Mesenchymal stem cell (in vitro differentiated cells and primary cell): ENCODE measurements around the gene HDHD3.
"Not testable (repeated sequence)": the region's sequence is repeated elsewhere in the genome, so short reads cannot be mapped to it uniquely, and the experiment has no call there.

Experiments
- DNase-seq: peaks from one replicate; pipeline ENCODE4 v3.0.0-alpha.2; 2013
- H2AFZ ChIP-seq: one replicate; pipeline ENCODE4 v1.6.1; 2013; ENCODE audit warnings: low read depth, mild to moderate bottlenecking, control low read depth, inconsistent platforms, low read length, moderate library complexity
- H2AK5ac ChIP-seq: 2 replicates; pipeline ENCODE4 v1.6.1; 2013; ENCODE audit warnings: low read length, moderate library complexity, mild to moderate bottlenecking, inconsistent platforms; ENCODE audit not compliant: severe bottlenecking
- H2BK120ac ChIP-seq: one replicate; pipeline ENCODE4 v1.6.1; 2013; ENCODE audit warnings: low read depth, mild to moderate bottlenecking, inconsistent platforms, low read length, moderate library complexity
- H2BK12ac ChIP-seq, 2 experiments: one replicate each; pipeline ENCODE4 v1.6.1; 2013; ENCODE audit warnings: inconsistent platforms in 2 of 2, low read length in 2 of 2, mild to moderate bottlenecking in 2 of 2, moderate library complexity in 2 of 2, control low read depth in 1 of 2
- H2BK15ac ChIP-seq: one replicate; pipeline ENCODE4 v1.6.1; 2013; ENCODE audit warnings: mild to moderate bottlenecking, low read depth, inconsistent platforms; ENCODE audit not compliant: poor library complexity, severe bottlenecking
- H2BK5ac ChIP-seq: 2 replicates; pipeline ENCODE4 v1.6.1; 2013; ENCODE audit warnings: low read depth, mild to moderate bottlenecking, low read length, control low read depth, inconsistent platforms; ENCODE audit not compliant: poor library complexity, severe bottlenecking
- H3K14ac ChIP-seq, 2 experiments: one replicate each; pipeline ENCODE4 v1.6.1; 2013; ENCODE audit warnings: inconsistent platforms in 2 of 2, low read length in 2 of 2, control low read depth in 1 of 2, mild to moderate bottlenecking in 1 of 2, moderate library complexity in 1 of 2
- H3K18ac ChIP-seq, 2 experiments: one replicate each; pipeline ENCODE4 v1.6.1; 2013; ENCODE audit warnings: inconsistent platforms in 2 of 2, low read length in 2 of 2, control low read depth in 1 of 2, low read depth in 1 of 2, mild to moderate bottlenecking in 1 of 2
- H3K23ac ChIP-seq, 2 experiments: one replicate each; pipeline ENCODE4 v1.6.1; 2013; ENCODE audit warnings: inconsistent platforms in 2 of 2, low read length in 2 of 2, mild to moderate bottlenecking in 2 of 2, moderate library complexity in 2 of 2, control low read depth in 1 of 2
- H3K27ac ChIP-seq: 2 replicates; pipeline ENCODE4 v1.5.1; 2013; ENCODE audit warnings: mild to moderate bottlenecking, moderate library complexity, low read length, control low read depth, inconsistent platforms; ENCODE audit not compliant: poor library complexity, severe bottlenecking
- H3K27me3 ChIP-seq, 2 experiments: 2 replicates each; pipeline versions ENCODE4 v1.6.1 to v1.7.0; 2013; ENCODE audit warnings: low read length in 2 of 2, mild to moderate bottlenecking in 2 of 2, moderate library complexity in 2 of 2, control low read depth in 1 of 2, inconsistent platforms in 1 of 2; ENCODE audit not compliant: control insufficient read depth in 1 of 2, insufficient read depth in 1 of 2
- H3K36me3 ChIP-seq, 2 experiments: 2 replicates each; pipeline versions ENCODE4 v1.6.1 to v1.7.0; 2013; ENCODE audit warnings: low read length in 2 of 2, control low read depth in 1 of 2, inconsistent platforms in 1 of 2, low read depth in 1 of 2, mild to moderate bottlenecking in 1 of 2; ENCODE audit not compliant: insufficient read depth in 2 of 2, control insufficient read depth in 1 of 2
- H3K4ac ChIP-seq, 2 experiments: one replicate each; pipeline ENCODE4 v1.6.1; 2013; ENCODE audit warnings: inconsistent platforms in 2 of 2, low read length in 2 of 2, mild to moderate bottlenecking in 2 of 2, moderate library complexity in 2 of 2, control low read depth in 1 of 2, low read depth in 1 of 2
- H3K4me1 ChIP-seq: 2 replicates; pipeline ENCODE4 v1.6.1; 2013; ENCODE audit warnings: low read depth, low read length, control low read depth; ENCODE audit not compliant: control insufficient read depth, insufficient read depth
- H3K4me2 ChIP-seq: 2 replicates; pipeline ENCODE4 v1.6.1; 2013; ENCODE audit warnings: low read length, mild to moderate bottlenecking, inconsistent platforms; ENCODE audit not compliant: poor library complexity, severe bottlenecking
- H3K4me3 ChIP-seq, 2 experiments: 2 replicates each; pipeline versions ENCODE4 v1.5.1 to v1.7.0; 2013; ENCODE audit warnings: low read length in 2 of 2, mild to moderate bottlenecking in 2 of 2, control low read depth in 1 of 2, low read depth in 1 of 2; ENCODE audit not compliant: insufficient read depth in 1 of 2
- H3K79me1 ChIP-seq: replicated peaks from 2 replicates; pipeline ENCODE4 v1.6.1; 2013; ENCODE audit warnings: mild to moderate bottlenecking, control low read depth, low read length, inconsistent platforms; ENCODE audit not compliant: poor library complexity, severe bottlenecking
- H3K9ac ChIP-seq: 2 replicates; pipeline ENCODE4 v1.7.0; 2013; ENCODE audit warnings: mild to moderate bottlenecking, low read length, moderate library complexity
- H3K9me3 ChIP-seq: 2 replicates; pipeline ENCODE4 v1.7.0; 2013; ENCODE audit warnings: mild to moderate bottlenecking, low read length; ENCODE audit not compliant: control insufficient read depth
- H4K8ac ChIP-seq: one replicate; pipeline ENCODE4 v1.6.1; 2013; ENCODE audit warnings: inconsistent platforms, mild to moderate bottlenecking, low read length, moderate library complexity
- H4K91ac ChIP-seq: one replicate; pipeline ENCODE4 v1.6.1; 2013; ENCODE audit warnings: mild to moderate bottlenecking, low read length, inconsistent platforms
- WGBS: methylation state at CpG from one replicate; pipeline ENCODE4 v1.1.7; 2013; ENCODE audit warnings: mixed read lengths; 5-methylcytosine and 5-hydroxymethylcytosine counted together

Gene HDHD3

GRCh38 chr9:113365652-113366051 is 11.1 kb downstream of the HDHD3 start:
- 89% methylated on average over 3 of the region's 3 CpGs for WGBS
- H3K23ac ChIP-seq, H3K36me3 ChIP-seq, H4K91ac ChIP-seq, H3K4me1 ChIP-seq, H3K27me3 ChIP-seq, DNase-seq, H3K4me2 ChIP-seq, H3K79me1 ChIP-seq, H2AFZ ChIP-seq, H3K4me3 ChIP-seq, H3K9me3 ChIP-seq, H3K27ac ChIP-seq, H4K8ac ChIP-seq, H2AK5ac ChIP-seq, H2BK12ac ChIP-seq, H3K9ac ChIP-seq, H2BK120ac ChIP-seq, H2BK5ac ChIP-seq, H2BK15ac ChIP-seq, H3K18ac ChIP-seq, H3K4ac ChIP-seq, H3K14ac ChIP-seq: not testable (repeated sequence)

GRCh38 chr9:113364951-113365350 is 11.8 kb downstream of the HDHD3 start:
- Histone ChIP-seq H3K4me3 (no peak overlapping the region), H2AK5ac (no peak overlapping the region), H3K9me3 (no peaks in the 10 kb centered on the region), H3K14ac (no peak overlapping the region), H3K79me1 (no peaks in the 10 kb centered on the region), H3K27ac (no peak overlapping the region), H3K27me3 (no peaks in the 10 kb centered on the region), H2BK12ac (no peak overlapping the region), H3K9ac (no peak overlapping the region), H3K23ac (no peak overlapping the region), H3K4me1 (peaks cover 8% of the 10 kb centered on the region), H2BK120ac (no peak overlapping the region), H3K18ac (no peak overlapping the region), H2BK5ac (no peak overlapping the region), H3K4ac (no peak overlapping the region), H4K8ac (no peak overlapping the region), H3K36me3 (no peaks in the 10 kb centered on the region), H3K4me2 (no peak overlapping the region), H2AFZ (no peak overlapping the region), H4K91ac (no peak overlapping the region), H2BK15ac (no peak overlapping the region)
- no peak for DNase-seq
- WGBS: no CpG with 5 or more reads among the region's 1 CpG

GRCh38 chr9:113363336-113363735 is 13.4 kb downstream of the HDHD3 start:
- H4K91ac ChIP-seq: no peak overlapping the region
- no peak overlapping the region for H3K14ac ChIP-seq
- no peak overlapping the region for H3K4ac ChIP-seq
- no peak overlapping the region for H2BK5ac ChIP-seq
- 85% methylated on average over 3 of the region's 3 CpGs for WGBS
- no peak overlapping the region for H2BK120ac ChIP-seq
- no peak overlapping the region for H2BK15ac ChIP-seq
- no peaks in the 10 kb centered on the region for H3K79me1 ChIP-seq
- no peak overlapping the region for H3K4me2 ChIP-seq
- no peak overlapping the region for H3K4me3 ChIP-seq
- H3K9ac ChIP-seq: no peak overlapping the region
- no peak overlapping the region for H3K23ac ChIP-seq
- H3K27ac ChIP-seq: no peak overlapping the region
- no peak overlapping the region for H2AK5ac ChIP-seq
- peaks cover 8% of the 10 kb centered on the region for H3K4me1 ChIP-seq
- peaks cover 0 to 4% of the 10 kb centered on the region in 2 experiments for H3K27me3 ChIP-seq
- H3K36me3 ChIP-seq: no peaks in the 10 kb centered on the region
- no peak overlapping the region for H2AFZ ChIP-seq
- no peak for DNase-seq
- no peaks in the 10 kb centered on the region for H3K9me3 ChIP-seq
- no peak overlapping the region for H2BK12ac ChIP-seq
- no peak overlapping the region for H4K8ac ChIP-seq
- no peak overlapping the region for H3K18ac ChIP-seq

GRCh38 chr9:113361304-113362018 is 15.3 kb downstream of the HDHD3 start:
- Histone ChIP-seq H3K9me3 (no peaks in the 10 kb centered on the region), H3K4me2 (no peak overlapping the region), H3K36me3 (no peaks in the 10 kb centered on the region), H3K18ac (no peak overlapping the region), H3K27ac (no peak overlapping the region), H2BK5ac (no peak overlapping the region), H3K79me1 (no peaks in the 10 kb centered on the region), H2BK120ac (no peak overlapping the region), H2AFZ (no peak overlapping the region), H3K4me1 (peaks cover 8% of the 10 kb centered on the region), H2AK5ac (no peak overlapping the region), H4K8ac (no peak overlapping the region), H3K4ac (no peak overlapping the region), H3K9ac (no peak overlapping the region), H2BK12ac (no peak overlapping the region), H3K14ac (no peak overlapping the region), H2BK15ac (no peak overlapping the region), H3K4me3 (peak overlapping the region in 1 of 2 experiments; percentile 26), H3K27me3 (peaks cover 6 to 10% of the 10 kb centered on the region in 2 experiments), H3K23ac (no peak overlapping the region), H4K91ac (no peak overlapping the region)
- WGBS: 69% methylated on average over 5 of the region's 7 CpGs
- DNase-seq: no peak
